GM18861 (cell line): ENCODE results near the gene ABI3BP.
"Not testable (repeated sequence)": the region's sequence is repeated elsewhere in the genome, so short reads cannot be mapped to it uniquely, and the experiment has no call there.

Experiments used
- ATAC-seq: cut with Tn5 transposase; IDR thresholded peaks from one replicate; pipeline ENCODE4 v1.9.1; 2021; ENCODE audit not compliant: unreplicated experiment

Gene ABI3BP, protein sequence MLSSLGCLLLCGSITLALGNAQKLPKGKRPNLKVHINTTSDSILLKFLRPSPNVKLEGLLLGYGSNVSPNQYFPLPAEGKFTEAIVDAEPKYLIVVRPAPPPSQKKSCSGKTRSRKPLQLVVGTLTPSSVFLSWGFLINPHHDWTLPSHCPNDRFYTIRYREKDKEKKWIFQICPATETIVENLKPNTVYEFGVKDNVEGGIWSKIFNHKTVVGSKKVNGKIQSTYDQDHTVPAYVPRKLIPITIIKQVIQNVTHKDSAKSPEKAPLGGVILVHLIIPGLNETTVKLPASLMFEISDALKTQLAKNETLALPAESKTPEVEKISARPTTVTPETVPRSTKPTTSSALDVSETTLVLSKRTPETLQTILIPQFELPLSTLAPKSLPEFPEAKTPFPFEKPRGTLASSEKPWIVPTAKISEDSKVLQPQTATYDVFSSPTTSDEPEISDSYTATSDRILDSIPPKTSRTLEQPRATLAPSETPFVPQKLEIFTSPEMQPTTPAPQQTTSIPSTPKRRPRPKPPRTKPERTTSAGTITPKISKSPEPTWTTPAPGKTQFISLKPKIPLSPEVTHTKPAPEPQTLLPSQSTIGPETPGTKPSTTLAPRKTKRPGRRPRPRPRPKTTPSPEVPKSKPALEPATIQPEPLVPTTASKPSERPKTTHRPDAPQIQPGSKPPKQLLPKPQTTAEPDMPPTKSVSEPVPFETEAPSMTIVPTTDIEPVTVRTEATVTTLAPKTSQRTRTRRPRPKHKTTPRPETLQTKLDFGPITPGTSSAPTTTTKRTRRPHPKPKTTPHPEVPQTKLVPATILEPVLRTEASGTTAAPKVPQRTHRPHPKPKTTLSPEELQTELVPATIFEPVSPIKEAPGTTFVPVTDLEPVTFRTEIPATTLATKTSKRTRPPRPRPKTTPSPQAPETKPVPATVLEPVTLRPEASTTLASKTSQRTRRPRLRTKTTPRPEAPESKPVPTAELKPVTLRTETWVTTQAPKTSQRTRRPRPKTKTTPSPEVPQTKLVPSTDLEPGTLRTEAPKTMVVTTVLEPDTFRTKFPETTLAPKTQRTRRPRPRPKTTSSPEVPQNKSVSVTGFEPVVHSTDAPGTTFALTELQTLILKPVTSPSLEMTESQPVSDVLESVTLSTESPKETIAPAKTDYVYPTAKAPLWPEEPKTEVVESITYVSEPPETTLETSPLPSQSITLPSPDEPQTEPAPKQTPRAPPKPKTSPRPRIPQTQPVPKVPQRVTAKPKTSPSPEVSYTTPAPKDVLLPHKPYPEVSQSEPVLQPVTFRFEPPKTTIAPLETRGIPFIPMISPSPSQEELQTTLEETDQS (N-terminal part only)

GRCh38 chr3:100993309-100993708, at the start of gene ABI3BP:
Gene ABI3BP, minus strand, starts transcription at chr3:100993421. Its CDS starts 37 bp downstream, at chr3:100993384.
- ATAC-seq: no peak

- ATAC-seq: no peak
These were observed 46.1 kb upstream of the ABI3BP start for GRCh38 chr3:101039285-101039684.

GRCh38 chr3:101038880-101039279, 45.7 kb upstream of the ABI3BP start:
- no peak for ATAC-seq

- ATAC-seq: no peak
These were observed 45.2 kb upstream of the ABI3BP start for GRCh38 chr3:101038393-101038792.

- ATAC-seq: no peak
These were observed 44.4 kb upstream of the ABI3BP start for GRCh38 chr3:101037613-101038012.

DNA sequence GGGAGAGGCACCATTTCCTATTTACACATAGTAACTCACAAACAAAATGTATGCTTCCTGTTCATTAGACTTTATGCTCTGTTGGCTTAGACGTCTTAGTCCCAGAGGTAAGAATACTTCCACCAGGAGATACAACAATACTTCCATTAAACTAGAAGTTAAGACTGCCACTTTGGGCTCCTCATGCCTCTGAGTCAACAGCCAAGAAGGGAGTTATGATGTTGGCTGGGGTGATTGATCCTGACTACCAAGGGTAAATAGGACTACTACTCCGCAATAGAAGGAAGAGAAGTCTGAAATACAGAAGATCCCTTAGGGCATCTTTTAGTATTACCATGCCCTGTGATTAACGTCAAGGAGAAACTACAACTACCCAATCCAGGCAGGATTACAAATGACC, 43.5 kb upstream of the ABI3BP start:
- no peak for ATAC-seq

- ATAC-seq: no peak
These were observed 43.0 kb upstream of the ABI3BP start for GRCh38 chr3:101036213-101036618.

- no peak for ATAC-seq
These were observed 34.1 kb upstream of the ABI3BP start for GRCh38 chr3:101027286-101027685.

- ATAC-seq: no peak
These were observed 33.7 kb upstream of the ABI3BP start for GRCh38 chr3:101026881-101027280.

DNA sequence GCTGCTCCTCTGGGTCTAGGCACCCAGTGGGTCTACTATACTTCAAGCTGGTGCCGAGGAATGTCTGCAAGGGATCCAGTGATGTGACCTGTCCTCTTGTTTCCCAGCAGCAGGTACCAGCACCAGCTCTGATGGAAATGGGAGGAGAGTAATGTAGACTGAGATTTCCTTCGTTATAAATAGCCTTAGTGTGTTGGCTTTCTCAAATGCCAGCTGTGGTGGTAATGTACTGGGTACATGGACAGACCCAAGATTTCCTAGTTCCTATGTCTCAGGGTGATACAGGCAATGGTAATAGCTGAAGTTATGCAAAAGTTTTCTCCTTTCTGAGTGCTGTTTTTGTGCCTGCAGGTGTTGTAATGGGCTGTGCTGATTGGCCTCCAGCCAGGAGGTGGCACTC, 33.0 kb upstream of the ABI3BP start:
- ATAC-seq: no peak

- no peak for ATAC-seq
These were observed 27.3 kb upstream of the ABI3BP start for GRCh38 chr3:101020351-101021015.

DNA sequence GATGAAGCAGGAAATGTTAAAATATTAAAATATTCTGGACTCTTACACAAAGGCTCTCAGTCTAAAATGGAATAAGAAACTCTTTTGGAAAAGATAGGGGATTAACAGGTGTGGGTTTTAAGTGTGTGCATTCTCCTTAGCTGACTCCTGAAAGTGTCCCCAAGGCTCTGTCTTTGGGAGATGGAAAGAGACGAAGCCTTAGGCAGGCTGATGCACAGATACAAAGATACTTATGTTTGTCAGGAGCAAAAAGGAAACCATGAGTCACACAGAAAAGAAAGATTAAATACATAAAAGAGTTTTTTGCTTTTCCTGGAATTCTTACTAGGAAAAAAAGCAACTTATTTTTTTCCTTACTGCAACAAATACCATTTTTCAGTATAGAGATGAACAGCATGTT, 23.8 kb upstream of the ABI3BP start:
- no peak for ATAC-seq

DNA sequence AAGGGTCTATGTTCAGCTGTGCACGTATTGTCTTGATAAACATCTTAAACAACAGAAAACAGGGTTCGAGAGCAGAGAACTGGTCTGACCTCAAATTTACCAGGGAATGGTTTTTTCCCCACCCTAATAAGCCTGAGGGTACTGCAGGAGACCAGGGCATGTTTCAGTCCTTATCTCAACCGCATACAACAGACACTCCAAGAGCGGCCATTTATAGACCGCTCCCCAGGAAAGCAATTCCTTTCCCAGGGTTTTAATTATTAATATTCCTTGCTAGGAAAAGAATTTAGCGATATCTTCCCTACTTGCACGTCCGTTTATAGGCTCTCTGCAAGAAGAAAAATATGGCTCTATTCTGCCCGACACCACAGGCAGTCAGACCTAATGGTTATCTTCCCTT, 19.1 kb upstream of the ABI3BP start:
- not testable (repeated sequence) for ATAC-seq

GRCh38 chr3:101011136-101011535, 17.9 kb upstream of the ABI3BP start:
- no peak for ATAC-seq

GRCh38 chr3:101010296-101010695, 17.1 kb upstream of the ABI3BP start:
- no peak for ATAC-seq

DNA sequence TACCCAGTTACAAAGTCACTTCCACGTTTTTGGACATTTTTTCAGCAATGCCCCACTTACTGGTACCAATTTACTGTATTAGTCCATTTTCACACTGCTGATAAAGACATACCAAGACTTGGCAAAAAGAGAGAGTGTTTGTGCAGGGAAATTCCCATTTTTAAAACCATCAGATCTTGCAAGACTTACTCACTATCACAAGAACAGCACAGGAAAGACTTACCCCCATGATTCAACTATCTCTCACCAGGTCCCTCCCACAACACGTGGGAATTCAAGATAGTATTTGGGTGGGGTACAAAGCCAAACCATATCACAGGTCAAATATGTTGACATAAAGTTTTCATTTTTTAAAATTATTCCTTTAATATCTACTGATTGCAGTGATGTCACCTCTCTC, 16.2 kb upstream of the ABI3BP start:
- no peak for ATAC-seq

DNA sequence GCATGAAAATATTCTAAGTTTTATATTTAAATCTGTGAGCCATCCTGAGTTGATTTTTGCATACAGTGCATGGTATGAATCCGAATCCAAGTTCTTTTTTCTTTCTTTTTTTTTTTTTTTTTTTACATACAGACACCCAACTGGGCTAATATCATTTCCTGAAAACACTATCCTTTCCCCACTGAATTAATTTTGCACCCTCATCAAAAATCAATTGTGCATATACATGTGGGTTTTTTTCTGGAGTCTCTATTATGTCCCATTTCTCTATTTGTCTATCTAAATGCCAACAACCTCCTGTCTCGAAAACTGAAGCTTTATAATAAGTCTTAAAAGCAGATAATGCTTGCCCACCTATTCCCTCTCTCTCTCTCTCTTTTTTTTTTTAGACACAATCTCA, 5.9 kb upstream of the ABI3BP start:
- ATAC-seq: no peak

- ATAC-seq: no peak
These were observed 1.6 kb upstream of the ABI3BP start for GRCh38 chr3:100994809-100995208.

DNA sequence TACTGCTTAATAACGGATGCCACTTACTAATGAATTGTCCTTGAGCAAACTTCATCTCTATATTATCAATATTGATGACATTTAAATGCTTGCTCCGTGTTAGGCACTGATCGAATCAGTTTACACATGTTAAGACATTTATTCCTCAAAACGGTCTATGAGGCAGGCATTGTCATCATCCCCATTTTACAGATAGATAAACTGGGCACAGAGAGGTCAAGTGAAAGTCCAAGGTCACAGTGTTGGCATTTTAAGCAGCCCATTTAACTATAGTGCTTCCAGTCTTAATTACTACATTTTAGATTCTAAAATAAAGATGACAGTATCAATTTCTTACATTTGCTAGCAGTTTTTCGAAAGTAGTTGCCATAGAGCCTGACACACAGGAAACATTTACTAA, 966 bp upstream of the ABI3BP start:
- ATAC-seq: no peak

DNA sequence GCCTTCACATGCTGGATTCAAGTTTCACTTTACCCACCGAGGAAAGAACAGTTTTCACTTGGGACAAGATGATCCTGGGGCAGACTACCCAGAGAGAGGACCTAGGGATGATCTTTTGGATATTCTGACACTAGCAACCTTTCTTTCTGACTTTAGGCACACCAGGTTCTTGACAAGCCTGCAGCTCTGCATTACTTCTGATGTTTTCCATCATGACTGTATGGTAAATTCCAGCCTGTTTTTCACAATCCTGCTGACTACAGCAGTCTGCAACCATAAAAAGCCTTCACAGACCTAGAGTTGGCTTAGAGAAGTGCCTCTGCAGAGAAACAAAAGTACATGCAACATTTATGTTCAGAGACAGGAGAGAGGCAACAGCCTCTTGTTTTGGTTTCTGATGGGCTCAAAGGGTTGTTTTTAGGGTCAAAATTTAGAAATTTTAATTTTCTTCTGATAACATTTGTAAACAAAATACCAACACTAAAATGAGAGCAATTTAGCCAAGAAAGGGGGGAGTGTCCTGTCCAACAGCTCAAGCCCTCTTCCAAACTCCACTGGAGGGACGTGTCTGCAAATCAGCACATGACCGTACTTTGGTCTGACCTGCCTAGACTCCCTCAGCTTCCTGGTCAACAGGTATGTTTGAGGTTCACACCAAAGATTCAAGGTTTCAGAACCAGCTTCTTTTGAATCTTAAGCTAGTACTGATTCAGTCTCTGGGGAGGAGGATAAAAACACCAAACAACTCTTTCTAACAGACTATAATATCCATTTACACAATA, 799 bp downstream of the ABI3BP start:
- no peak for ATAC-seq
